ENCODE measurements around the gene MTA3.

DNA sequence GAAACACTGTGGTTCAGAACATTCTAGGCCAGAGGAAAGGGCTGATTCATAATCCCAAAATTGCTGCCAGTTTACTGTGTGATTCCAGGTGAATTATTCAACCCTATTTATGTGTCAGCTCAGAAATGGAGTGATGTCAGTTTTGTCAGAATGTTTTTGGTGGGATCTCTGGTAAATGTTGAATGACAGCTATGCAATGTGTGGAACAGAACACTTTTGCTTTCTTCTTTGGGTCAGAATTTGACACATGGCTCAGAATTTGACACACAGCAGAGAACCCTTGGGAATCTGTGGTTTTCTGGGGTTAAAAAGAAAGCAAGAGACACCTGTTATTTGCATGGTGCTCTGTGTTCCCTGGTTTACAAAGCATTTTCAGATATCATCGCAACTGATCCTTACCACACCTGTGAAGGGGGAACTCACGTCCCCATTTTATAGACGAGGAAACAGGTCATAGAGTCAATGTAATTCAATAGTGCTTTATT, 1.6 kb upstream of the MTA3 start:
- TF ChIP-seq, protein P1, sequence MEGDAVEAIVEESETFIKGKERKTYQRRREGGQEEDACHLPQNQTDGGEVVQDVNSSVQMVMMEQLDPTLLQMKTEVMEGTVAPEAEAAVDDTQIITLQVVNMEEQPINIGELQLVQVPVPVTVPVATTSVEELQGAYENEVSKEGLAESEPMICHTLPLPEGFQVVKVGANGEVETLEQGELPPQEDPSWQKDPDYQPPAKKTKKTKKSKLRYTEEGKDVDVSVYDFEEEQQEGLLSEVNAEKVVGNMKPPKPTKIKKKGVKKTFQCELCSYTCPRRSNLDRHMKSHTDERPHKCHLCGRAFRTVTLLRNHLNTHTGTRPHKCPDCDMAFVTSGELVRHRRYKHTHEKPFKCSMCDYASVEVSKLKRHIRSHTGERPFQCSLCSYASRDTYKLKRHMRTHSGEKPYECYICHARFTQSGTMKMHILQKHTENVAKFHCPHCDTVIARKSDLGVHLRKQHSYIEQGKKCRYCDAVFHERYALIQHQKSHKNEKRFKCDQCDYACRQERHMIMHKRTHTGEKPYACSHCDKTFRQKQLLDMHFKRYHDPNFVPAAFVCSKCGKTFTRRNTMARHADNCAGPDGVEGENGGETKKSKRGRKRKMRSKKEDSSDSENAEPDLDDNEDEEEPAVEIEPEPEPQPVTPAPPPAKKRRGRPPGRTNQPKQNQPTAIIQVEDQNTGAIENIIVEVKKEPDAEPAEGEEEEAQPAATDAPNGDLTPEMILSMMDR (IDR thresholded peaks at IDR 0.05), result no peak
- TF ChIP-seq EZH2 (IDR thresholded peaks at IDR 0.05; ENCODE audit: borderline replicate concordance, insufficient read depth, low read depth, low read length, poor library complexity, severe bottlenecking), result no peak

All from B cell (primary cell).